ENCODE measurements around the gene CACHD1. TPM values are rescaled to one million over a fixed set of nuclear protein-coding genes. Genes with fewer than 3 reads are reported as not detected.
"Not testable (repeated sequence)": the region's sequence is repeated elsewhere in the genome, so short reads cannot be mapped to it uniquely, and the experiment has no call there.

The CACHD1 gene
- polyA plus RNA-seq, 4 donors, result 49.6 to 62.6 (median 58.8) TPM

GRCh38 chr1:64740687-64741086 lies 270.8 kb downstream of the CACHD1 start:
- not testable (repeated sequence) for DNase-seq (ENCODE audit: low read depth in 4 of 4, low spot score in 2 of 4)

All from left renal cortex interstitium (tissue), 4 donors.